Neural cell (in vitro differentiated cells): ENCODE data around the gene WASHC4.

ENCODE experiments used
- CTCF ChIP-seq: fragments of 450-650 bp; IDR thresholded peaks from 2 replicates; pipeline ENCODE4 v1.5.1; 2014; ENCODE audit warnings: antibody characterized with exemption, mild to moderate bottlenecking, moderate library complexity; ENCODE audit not compliant: poor library complexity, severe bottlenecking
- EP300 ChIP-seq: fragments of 450-650 bp; conservative IDR thresholded peaks from 2 replicates; pipeline ENCODE4 v1.6.1; 2014; ENCODE audit warnings: antibody characterized with exemption, mild to moderate bottlenecking, moderate library complexity; ENCODE audit not compliant: poor library complexity, severe bottlenecking

- no peak for TF ChIP-seq EP300
- TF ChIP-seq CTCF: no peak
These were observed 87.4 kb downstream of the WASHC4 start for GRCh38 chr12:105194947-105195346.
